Kidney capillary endothelial cell (primary cell): Measurements from ENCODE around the gene PDE11A.

Experiments
- DNase-seq: peaks from one replicate; pipeline ENCODE4 v3.0.0-alpha.2; 2018; ENCODE audit warnings: low spot score

Gene PDE11A

GRCh38 chr2:177692042-177692782, 380.4 kb downstream of the PDE11A start:
- DNase-seq: no peak

- DNase-seq: no peak
These were observed 381.4 kb downstream of the PDE11A start for GRCh38 chr2:177691177-177691576.

- no peak for DNase-seq
These were observed 383.0 kb downstream of the PDE11A start for GRCh38 chr2:177689623-177690022.

- no peak for DNase-seq
These were observed 383.7 kb downstream of the PDE11A start for GRCh38 chr2:177688844-177689243.

- no peak for DNase-seq
These were observed 388.9 kb downstream of the PDE11A start for GRCh38 chr2:177683661-177684069.

- DNase-seq: no peak
These were observed 389.5 kb downstream of the PDE11A start for GRCh38 chr2:177682836-177683660.

- DNase-seq: no peak
These were observed 390.6 kb downstream of the PDE11A start for GRCh38 chr2:177682006-177682405.

- DNase-seq: no peak
These were observed 391.5 kb downstream of the PDE11A start for GRCh38 chr2:177680866-177681712.

GRCh38 chr2:177679611-177680605, 392.7 kb downstream of the PDE11A start:
- DNase-seq: no peak

GRCh38 chr2:177678939-177679338, 393.6 kb downstream of the PDE11A start:
- no peak for DNase-seq

GRCh38 chr2:177676636-177677035, 395.9 kb downstream of the PDE11A start:
- DNase-seq: no peak

GRCh38 chr2:177675825-177676224, 396.8 kb downstream of the PDE11A start:
- DNase-seq: no peak

GRCh38 chr2:177675350-177675821, 397.2 kb downstream of the PDE11A start:
- no peak for DNase-seq

- no peak for DNase-seq
These were observed 398.7 kb downstream of the PDE11A start for GRCh38 chr2:177673602-177674595.

- no peak for DNase-seq
These were observed 400.9 kb downstream of the PDE11A start for GRCh38 chr2:177671662-177672061.

GRCh38 chr2:177670791-177671535, 401.6 kb downstream of the PDE11A start:
- no peak for DNase-seq

- DNase-seq: no peak
These were observed 402.8 kb downstream of the PDE11A start for GRCh38 chr2:177669625-177670330.

- no peak for DNase-seq
These were observed 403.4 kb downstream of the PDE11A start for GRCh38 chr2:177669201-177669600.
